Neutrophil (primary cell): ENCODE measurements around the gene C1S.

ENCODE experiments used
- H3K27ac ChIP-seq: fragments of 200-600 bp; sonication (generic); 2 replicates; pipeline ENCODE4 v1.5.1; 2016; ENCODE audit warnings: mild to moderate bottlenecking, moderate library complexity
- H3K27me3 ChIP-seq: fragments of 200-600 bp; sonication (generic); 2 replicates; pipeline ENCODE4 v1.6.0; 2016; ENCODE audit warnings: mild to moderate bottlenecking
- H3K36me3 ChIP-seq: fragments of 200-600 bp; sonication (generic); 2 replicates; pipeline ENCODE4 v1.5.1; 2017
- H3K4me1 ChIP-seq, 2 experiments: fragments of 200-600 bp in 1 of 2; sonication (generic) in 1 of 2; 1 replicate in 1 of 2; 2 replicates in 1 of 2; pipeline versions ENCODE4 v1.5.1 to v1.6.1; 2013 to 2016; ENCODE audit warnings: low read depth in 1 of 2, low read length in 1 of 2, mild to moderate bottlenecking in 1 of 2, moderate library complexity in 1 of 2; ENCODE audit not compliant: control insufficient read depth in 1 of 2, insufficient read depth in 1 of 2
- H3K4me3 ChIP-seq, 2 experiments: fragments of 200-600 bp in 1 of 2; sonication (generic) in 1 of 2; 1 replicate in 1 of 2; 2 replicates in 1 of 2; pipeline ENCODE4 v1.5.1; 2013 to 2016; ENCODE audit warnings: low read depth in 1 of 2, low read length in 1 of 2, mild to moderate bottlenecking in 1 of 2, moderate library complexity in 1 of 2
- H3K9me3 ChIP-seq: fragments of 200-600 bp; sonication (generic); 2 replicates; pipeline ENCODE4 v1.5.1; 2016
- CTCF ChIP-seq: fragments of 200-600 bp; sonication (generic); IDR thresholded peaks from 2 replicates; pipeline ENCODE4 v1.5.1; 2016; ENCODE audit warnings: antibody characterized with exemption

C1S gene

DNA sequence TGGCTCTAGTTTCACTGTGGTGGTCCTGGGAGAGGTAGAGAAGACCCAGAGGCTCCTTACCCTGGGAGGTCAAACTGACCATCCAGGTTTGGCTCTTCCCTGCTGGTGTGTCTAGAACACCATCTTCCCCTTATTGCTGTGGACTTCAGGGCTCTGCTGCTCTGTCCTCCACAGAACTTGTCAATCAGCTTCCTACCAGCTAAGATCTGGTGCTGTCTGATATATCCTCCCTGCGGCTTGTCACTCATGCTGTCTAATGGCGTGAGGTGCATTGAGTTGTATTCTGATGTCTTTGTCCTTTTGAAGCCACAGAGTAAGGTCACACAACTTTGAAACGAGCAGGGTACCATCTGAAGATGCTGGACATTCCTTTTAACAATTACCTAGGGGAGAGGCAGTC, 55.7 kb downstream of the C1S start:
- H3K4me3 ChIP-seq = no peak overlapping the region
- H3K36me3 ChIP-seq = peaks cover 54% of the 10 kb centered on the region
- H3K9me3 ChIP-seq = no peaks in the 10 kb centered on the region
- H3K4me1 ChIP-seq = peaks cover 12% of the 10 kb centered on the region in 2 experiments
- TF ChIP-seq CTCF = no peak
- no peaks in the 10 kb centered on the region for H3K27me3 ChIP-seq
- no peak overlapping the region for H3K27ac ChIP-seq

- Histone ChIP-seq H3K4me3 (no peak overlapping the region), H3K9me3 (no peaks in the 10 kb centered on the region), H3K4me1 (peaks cover 12% of the 10 kb centered on the region in 2 experiments), H3K36me3 (peaks cover 60% of the 10 kb centered on the region), H3K27ac (no peak overlapping the region), H3K27me3 (no peaks in the 10 kb centered on the region)
- no peak for TF ChIP-seq CTCF
Measured at GRCh38 chr12:7116916-7117315, 56.4 kb downstream of the C1S start.

DNA sequence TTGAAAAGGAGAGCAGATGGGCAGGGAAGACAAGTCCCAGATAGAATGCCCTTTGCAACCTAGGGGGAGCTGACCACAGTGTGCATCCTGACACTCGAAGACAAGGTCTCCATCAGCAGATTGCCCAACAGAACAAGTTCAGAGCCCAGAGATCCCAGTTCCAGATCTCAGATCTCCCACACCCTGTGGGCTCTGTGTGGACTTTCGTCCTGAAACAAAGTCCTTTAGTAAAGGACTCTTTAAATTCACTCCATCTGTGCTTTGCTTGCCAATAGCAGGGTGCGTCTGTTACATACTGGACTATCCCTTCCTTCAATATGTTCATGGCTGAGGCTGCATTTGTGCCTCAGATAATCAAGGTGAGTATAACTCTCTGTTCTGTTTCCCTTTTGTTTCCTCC, 57.2 kb downstream of the C1S start:
- H3K9me3 ChIP-seq = no peaks in the 10 kb centered on the region
- no peak for TF ChIP-seq CTCF
- no peak overlapping the region for H3K27ac ChIP-seq
- H3K4me3 ChIP-seq = no peak overlapping the region
- peaks cover 63% of the 10 kb centered on the region for H3K36me3 ChIP-seq
- no peaks in the 10 kb centered on the region for H3K27me3 ChIP-seq
- peaks cover 8 to 9% of the 10 kb centered on the region in 2 experiments for H3K4me1 ChIP-seq

DNA sequence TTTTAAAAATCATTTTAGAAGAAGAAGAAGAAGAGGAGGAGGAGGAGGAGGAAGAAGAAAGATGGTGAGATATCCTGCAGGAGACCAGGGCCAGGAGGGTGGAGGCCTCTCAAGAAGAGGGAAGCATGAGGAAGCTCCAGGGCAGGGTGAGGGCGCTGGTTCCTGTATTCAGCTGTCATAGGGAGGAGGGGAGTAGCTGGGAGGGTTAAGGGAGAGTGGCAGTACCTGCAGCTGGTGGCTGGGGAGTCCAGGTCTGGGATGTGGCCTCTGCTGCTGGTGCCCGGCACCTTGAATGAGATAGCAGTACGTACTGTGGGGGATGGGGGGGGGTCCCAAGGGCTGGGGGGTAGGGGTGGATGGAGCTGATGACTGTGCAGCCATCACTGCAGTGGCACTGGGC, 58.4 kb downstream of the C1S start:
- H3K9me3 ChIP-seq = no peaks in the 10 kb centered on the region
- no peak overlapping the region for H3K4me3 ChIP-seq
- no peaks in the 10 kb centered on the region for H3K4me1 ChIP-seq
- peaks cover 63% of the 10 kb centered on the region for H3K36me3 ChIP-seq
- no peak for TF ChIP-seq CTCF
- peaks cover 4% of the 10 kb centered on the region for H3K27me3 ChIP-seq
- H3K27ac ChIP-seq = no peak overlapping the region

DNA sequence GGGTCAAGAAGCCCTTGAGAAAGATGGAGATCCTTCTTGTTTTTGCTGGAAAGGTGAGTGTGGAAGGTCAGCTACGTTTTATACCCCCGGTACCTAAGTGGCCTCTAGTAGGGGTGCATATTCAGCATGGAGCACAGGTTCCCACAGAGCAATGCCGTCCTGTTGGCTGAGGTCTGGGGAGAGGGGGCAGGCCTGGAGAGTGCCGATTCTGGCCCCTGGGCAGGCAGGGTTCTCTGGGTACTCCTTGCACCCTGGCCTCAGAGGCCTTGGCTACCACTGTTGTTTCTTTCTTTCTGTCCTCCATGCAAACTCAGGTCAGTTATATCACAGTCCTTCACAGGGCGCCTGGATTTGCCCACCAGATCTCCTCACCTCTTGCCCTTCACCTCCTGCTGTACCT, 59.6 kb downstream of the C1S start:
- H3K9me3 ChIP-seq = no peaks in the 10 kb centered on the region
- H3K36me3 ChIP-seq = peaks cover 52% of the 10 kb centered on the region
- no peak overlapping the region for H3K4me3 ChIP-seq
- H3K4me1 ChIP-seq = no peaks in the 10 kb centered on the region
- H3K27me3 ChIP-seq = peaks cover 11% of the 10 kb centered on the region
- no peak overlapping the region for H3K27ac ChIP-seq
- no peak for TF ChIP-seq CTCF
